Vagina (tissue), 2 donors: ENCODE results near the gene CLEC2A.

Source experiments
- CTCF ChIP-seq, 3 experiments: fragments of 450-650 bp in 2 of 3; fragments of 200-600 bp in 1 of 3; sonication (generic) in 1 of 3; IDR thresholded peaks; one replicate each; pipeline ENCODE4 v1.5.1; 2017 to 2019; ENCODE audit warnings: antibody characterized with exemption in 3 of 3, mild to moderate bottlenecking in 2 of 3, moderate library complexity in 2 of 3
- POLR2A ChIP-seq, 2 donors: fragments of 450-650 bp; IDR thresholded peaks; one replicate each; pipeline ENCODE4 v1.6.1; 2017; ENCODE audit warnings: antibody characterized with exemption in 2 of 2, mild to moderate bottlenecking in 2 of 2, moderate library complexity in 2 of 2

GRCh38 chr12:9895215-9895971 is 36.8 kb downstream of the CLEC2A start:
- TF ChIP-seq POLR2A (IDR thresholded peaks at IDR 0.05) (no peak), CTCF (IDR thresholded peaks at IDR 0.05) (no peak)
